MM.1S (cell line): ENCODE measurements around the gene OSBPL10.

Experiments
- EZH2 ChIP-seq: fragments of 300-600 bp; sonication (generic); optimal IDR thresholded peaks from 2 replicates; pipeline ENCODE3; 2017; ENCODE audit warnings: low read depth, mild to moderate bottlenecking, antibody characterized with exemption, low read length, mixed read lengths
- TF ChIP-seq, protein P1 (sequence below): fragments of 300-600 bp; sonication (generic); IDR thresholded peaks from 2 replicates; pipeline ENCODE4 v1.5.1; 2016; ENCODE audit warnings: antibody characterized with exemption, low read length, mixed read lengths

GRCh38 chr3:31744913-31745312, 236.1 kb downstream of the OSBPL10 start:
- TF ChIP-seq, protein P1, sequence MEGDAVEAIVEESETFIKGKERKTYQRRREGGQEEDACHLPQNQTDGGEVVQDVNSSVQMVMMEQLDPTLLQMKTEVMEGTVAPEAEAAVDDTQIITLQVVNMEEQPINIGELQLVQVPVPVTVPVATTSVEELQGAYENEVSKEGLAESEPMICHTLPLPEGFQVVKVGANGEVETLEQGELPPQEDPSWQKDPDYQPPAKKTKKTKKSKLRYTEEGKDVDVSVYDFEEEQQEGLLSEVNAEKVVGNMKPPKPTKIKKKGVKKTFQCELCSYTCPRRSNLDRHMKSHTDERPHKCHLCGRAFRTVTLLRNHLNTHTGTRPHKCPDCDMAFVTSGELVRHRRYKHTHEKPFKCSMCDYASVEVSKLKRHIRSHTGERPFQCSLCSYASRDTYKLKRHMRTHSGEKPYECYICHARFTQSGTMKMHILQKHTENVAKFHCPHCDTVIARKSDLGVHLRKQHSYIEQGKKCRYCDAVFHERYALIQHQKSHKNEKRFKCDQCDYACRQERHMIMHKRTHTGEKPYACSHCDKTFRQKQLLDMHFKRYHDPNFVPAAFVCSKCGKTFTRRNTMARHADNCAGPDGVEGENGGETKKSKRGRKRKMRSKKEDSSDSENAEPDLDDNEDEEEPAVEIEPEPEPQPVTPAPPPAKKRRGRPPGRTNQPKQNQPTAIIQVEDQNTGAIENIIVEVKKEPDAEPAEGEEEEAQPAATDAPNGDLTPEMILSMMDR, result no peak
- TF ChIP-seq EZH2, result no peak
